Activated CD8-positive, alpha-beta memory T cell treated with anti-CD3 and anti-CD28 coated beads for 24 hours (primary cell): ENCODE results near the gene C9orf72.
"Not testable (repeated sequence)": the region's sequence is repeated elsewhere in the genome, so short reads cannot be mapped to it uniquely, and the experiment has no call there.

Experiments used
- DNase-seq: peaks from one replicate; pipeline ENCODE4 v3.0.0-alpha.2; 2020

Gene C9orf72, protein sequence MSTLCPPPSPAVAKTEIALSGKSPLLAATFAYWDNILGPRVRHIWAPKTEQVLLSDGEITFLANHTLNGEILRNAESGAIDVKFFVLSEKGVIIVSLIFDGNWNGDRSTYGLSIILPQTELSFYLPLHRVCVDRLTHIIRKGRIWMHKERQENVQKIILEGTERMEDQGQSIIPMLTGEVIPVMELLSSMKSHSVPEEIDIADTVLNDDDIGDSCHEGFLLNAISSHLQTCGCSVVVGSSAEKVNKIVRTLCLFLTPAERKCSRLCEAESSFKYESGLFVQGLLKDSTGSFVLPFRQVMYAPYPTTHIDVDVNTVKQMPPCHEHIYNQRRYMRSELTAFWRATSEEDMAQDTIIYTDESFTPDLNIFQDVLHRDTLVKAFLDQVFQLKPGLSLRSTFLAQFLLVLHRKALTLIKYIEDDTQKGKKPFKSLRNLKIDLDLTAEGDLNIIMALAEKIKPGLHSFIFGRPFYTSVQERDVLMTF

DNA sequence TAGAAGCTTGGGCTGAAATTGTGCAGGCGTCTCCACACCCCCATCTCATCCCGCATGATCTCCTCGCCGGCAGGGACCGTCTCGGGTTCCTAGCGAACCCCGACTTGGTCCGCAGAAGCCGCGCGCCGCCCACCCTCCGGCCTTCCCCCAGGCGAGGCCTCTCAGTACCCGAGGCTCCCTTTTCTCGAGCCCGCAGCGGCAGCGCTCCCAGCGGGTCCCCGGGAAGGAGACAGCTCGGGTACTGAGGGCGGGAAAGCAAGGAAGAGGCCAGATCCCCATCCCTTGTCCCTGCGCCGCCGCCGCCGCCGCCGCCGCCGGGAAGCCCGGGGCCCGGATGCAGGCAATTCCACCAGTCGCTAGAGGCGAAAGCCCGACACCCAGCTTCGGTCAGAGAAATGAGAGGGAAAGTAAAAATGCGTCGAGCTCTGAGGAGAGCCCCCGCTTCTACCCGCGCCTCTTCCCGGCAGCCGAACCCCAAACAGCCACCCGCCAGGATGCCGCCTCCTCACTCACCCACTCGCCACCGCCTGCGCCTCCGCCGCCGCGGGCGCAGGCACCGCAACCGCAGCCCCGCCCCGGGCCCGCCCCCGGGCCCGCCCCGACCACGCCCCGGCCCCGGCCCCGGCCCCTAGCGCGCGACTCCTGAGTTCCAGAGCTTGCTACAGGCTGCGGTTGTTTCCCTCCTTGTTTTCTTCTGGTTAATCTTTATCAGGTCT lies at the start of gene C9orf72:
C9orf72 (minus strand) TSS at position 564 of the 716 bp plus-strand sequence. CDS start 6,361 bp downstream, outside the sequence.
- peak; percentile 93 for DNase-seq

DNA sequence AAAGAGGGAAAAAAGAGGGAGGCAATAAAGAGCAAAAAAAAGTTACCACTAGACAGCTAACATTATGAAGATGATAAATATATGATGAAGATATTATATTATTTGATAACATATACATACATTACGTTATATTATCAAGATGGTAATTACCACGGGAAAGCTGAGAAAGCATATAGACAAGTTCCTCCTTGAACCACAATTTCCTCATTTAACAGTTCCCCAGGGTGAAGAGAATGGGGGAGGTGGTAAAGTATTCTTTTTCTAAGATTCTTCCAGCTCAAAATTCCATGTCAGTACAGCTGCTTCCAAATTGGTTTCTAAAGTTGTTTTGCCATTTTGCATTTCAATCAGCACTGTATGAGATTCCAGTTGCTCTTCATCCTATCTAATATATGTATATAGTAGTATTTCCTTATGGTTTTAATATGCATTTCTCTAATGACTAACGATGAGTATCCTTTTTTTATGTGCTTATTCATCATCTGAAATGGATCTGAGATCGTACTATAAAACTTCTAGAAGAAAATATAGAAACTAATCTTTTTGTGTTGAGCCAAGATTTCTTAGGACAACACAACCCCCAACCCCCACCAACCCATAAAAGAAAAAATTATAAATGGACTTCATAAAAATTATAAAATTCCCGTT lies 49.5 kb upstream of the C9orf72 start:
- DNase-seq: no peak

DNA sequence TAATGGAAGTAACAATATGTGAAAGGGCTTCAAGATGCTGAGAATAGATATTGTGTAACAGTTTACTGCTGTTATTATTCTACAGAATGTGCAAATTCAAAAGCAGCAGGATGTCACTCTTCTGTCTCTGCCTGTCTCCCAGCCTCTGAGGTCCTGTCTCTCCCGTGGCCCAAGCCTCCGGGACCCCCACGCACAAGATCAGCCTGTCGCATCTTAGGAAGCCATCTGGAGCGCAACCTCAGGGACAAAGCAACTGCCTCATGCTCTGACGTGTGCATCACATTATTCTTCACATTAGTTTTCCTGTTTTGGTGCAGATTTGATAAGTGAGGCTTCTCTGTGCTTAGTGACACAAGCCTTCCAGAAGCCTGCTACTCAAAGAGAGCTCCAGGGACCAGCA lies 46.5 kb upstream of the C9orf72 start:
- DNase-seq: no peak

DNA sequence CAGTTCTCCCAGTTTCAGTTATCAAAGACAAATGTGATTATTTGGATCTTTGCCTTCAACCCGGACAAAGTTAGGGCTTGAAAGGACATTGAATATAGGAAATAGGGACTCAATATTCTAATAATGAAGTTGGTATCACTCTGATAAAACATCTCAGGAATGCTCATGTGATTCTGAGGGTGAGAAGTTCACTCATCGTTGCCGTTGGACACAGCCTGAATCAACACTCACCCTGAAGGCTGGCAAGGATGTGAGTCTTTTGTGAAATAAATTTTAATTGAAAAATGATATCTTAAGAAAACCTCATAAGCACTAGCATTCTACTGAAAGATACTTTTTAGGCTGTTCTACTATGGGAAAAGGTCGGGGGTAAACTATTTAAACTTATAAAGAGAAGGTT lies 44.8 kb upstream of the C9orf72 start:
- DNase-seq: no peak

DNA sequence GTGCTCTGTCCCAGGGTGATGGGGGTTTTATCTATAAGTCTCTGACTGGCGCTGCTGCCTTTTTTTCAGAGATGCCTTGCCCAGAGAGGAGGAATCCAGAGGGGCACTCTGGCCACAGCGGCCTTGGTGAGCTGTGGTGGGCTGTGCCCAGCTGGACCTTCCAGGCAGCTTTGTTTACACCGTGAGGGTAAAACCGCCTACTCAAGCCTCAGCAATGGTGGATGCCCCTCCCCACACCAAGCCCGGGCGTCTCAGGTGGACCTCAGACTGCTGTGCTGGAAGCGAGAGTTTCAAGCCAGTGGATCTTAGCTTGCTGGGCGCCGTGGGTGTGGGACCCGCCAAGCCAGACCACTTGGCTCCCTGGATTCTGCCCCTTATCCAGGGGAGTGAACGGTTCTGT lies 41.3 kb upstream of the C9orf72 start:
- DNase-seq: no peak

DNA sequence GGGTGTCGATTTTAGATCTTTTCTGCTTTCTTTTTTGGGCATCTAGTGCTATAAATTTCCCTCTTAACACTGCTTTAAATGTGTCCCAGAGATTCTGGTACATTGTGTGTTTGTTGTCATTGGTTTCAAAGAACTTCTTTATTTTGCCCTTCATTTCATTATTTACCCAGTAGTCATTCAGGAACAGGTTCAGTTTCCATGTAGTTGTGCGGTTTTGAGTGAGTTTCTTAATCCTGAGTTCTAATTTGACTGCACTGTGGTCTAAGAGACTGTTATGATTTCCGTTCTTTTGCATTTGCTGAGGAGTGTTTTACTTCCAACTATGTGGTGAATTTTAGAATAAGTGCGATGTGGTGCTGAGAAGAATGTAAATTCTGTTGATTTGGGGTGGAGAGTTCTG lies 38.8 kb upstream of the C9orf72 start:
- DNase-seq: not testable (repeated sequence)

DNA sequence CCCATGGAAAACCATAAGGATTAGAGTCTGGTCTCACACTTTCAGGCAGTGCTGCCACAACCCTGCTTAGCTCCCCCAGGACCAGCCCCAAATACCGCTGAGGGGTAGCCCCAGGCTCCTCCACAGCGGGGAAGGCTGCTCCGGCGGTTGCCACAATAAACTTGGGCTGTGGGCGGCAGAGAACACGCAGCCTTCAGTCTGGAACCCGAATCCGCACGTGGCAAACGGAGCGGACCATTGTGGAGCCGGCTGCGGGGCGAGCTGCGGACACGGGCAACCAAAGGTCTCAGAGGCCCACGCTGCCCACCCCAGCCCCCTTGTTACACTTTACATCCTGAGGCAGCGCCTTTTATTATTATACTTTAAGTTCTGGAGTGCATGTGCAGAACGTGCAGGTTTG lies 37.3 kb upstream of the C9orf72 start:
- no peak for DNase-seq

DNA sequence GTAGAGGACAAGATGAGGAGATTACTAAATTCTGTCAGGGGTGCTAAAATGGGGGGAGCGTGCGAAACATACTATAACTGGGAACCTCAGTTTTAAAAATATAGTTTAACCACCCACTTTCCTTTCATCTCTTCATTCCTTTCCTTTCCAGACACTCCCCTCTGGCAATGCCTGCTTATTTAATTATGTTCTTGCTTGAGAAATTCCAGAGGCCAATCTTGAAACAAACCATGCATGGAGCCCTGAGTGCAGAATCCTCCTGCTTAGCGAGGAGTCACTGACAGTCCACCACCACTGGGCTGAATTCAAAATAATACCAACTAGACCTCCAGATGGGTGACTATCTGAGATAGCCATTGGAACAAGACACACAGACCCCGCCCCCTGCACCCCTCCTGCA lies 29.7 kb upstream of the C9orf72 start:
- DNase-seq: no peak

DNA sequence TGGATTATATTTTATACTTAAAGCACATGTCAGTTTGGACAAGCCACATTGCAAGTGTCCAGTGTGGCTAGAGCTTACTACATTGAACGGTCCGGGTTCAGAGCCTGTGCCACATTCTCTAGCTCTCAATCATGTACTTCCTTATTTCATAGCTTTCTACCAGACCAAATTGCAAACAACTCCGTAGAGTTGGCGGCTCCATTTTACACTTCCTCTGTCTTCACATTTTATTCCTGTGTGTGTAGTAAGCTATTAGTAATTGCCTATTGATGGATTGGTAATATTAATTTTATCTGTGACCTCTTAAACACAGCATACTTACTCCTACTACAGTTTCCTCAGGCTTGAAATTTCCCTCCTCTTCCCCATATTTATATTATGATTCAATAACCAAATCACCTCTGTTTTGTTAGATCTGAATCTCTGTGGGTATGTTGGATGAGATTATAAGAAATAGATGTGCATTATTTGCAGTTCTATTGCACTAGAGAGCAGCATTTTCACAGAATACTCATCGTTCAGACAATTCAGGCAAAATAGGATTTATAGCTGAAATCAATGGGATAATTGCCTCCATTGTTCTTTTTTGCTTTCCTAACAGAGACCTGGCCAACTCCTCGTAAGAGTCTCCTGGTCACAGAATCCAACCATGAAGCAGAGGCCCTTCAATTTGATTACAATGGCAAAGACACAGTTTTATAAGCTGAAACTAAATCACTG lies 29.0 kb upstream of the C9orf72 start:
- no peak for DNase-seq

DNA sequence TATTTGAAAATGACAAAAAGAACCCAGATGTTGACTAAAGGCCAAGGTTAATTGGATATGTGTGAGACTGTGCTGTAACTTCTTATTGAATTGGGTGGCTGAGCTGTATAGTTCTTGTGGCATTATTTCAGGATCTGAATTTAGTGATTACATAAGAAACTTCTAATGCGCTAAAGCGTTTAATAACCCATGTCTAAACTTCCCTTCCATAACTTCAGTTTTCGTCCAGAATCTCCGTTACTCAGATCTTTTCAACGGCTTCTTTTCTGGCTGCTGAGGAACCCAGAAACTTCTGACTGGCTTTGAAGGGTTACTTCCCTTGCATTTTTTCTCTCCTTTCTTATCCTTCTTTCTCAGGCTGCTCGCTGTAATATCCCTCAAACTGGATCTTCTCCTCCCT lies 28.1 kb upstream of the C9orf72 start:
- DNase-seq: no peak

DNA sequence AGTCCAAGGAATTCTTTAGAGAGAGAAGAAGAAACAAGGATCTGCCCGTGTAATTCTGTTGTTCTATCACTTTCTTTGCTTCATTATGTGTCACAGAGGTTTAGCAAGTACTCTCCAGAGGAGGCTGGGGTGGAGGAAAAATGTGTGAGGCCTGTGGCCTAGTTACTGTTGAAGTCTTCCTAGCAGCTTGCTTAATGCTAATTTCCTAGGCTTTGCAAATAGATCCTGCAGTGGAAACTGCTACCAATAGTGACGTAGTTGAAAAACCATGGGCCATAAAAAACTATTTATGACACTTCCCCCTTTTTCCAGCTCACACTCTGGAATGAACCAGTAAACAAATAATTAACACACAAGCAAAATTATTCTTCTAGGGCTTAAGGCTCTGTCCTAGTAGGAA lies 27.0 kb upstream of the C9orf72 start:
- no peak for DNase-seq

DNA sequence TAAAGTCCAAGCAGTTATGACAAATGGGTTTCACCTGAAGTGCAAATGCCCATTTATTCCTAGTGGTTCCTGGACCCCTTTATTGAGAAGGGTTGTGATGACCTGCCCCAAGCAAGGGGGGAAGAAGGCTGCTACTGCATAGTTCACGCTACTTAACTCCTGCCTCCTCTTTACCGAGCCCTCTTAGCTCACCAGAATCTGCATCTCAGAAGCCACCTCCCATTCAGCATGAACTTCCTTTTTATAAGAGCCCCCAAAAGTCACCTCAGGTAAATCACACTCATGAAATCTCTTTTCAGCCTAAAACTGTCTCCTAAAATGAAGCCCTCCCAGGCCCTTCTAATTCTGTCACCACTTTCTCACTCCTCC lies 26.6 kb upstream of the C9orf72 start:
- DNase-seq: no peak

DNA sequence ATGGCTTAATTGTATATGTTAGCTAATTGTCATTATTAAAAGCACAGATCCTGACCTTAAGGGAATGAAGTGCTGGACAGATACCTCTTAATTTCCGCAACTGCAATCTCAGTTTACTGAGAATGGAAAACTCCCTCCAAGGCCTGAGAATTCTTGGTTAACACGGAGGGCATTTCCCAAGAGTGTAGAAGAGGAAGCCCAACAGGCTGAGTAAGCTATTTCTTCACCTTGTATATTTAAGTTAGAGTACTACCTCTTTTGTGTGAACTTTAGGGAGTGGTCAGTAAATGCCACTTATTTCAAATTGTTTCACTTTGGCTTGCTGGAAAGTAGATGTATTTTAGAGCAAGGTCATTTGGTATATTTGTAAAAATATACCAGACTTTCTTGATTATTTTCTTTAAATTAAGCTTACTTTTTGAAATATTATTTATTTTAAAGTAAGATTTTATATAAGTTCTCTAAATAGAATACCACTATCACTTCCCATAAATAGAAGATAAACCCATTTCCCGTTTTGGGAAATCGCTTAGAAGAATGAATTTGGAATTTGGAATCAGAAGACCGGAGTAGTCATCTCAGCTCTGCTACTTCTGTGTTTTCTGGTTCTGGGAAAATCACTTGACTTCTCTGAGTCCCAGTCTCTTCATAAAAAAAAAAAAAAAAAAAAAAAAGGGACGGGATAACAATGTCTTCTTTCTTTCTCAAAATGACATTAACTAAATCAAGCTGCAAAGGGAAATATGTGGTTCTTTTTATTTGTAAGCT lies 26.0 kb upstream of the C9orf72 start:
- no peak for DNase-seq

DNA sequence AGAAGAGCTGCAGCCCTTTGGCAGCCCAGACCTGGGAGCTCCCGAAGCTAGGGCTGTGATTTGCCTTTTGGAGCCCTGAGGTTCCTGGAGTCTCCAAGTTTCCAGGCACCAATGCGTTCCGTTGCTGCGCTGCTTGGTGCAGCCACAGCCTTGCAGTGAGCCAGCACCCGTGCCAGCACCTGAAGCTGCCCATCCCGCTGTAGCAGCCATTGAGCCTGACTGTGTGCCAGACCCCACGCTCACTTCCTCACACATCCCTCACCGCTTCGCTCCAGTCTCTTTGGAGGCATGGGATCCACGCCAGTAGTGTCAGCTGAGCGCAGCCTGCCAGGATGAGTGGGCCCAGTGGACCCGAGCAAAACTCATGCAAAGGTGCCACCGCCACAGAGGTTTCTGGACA lies 22.5 kb upstream of the C9orf72 start:
- no peak for DNase-seq

DNA sequence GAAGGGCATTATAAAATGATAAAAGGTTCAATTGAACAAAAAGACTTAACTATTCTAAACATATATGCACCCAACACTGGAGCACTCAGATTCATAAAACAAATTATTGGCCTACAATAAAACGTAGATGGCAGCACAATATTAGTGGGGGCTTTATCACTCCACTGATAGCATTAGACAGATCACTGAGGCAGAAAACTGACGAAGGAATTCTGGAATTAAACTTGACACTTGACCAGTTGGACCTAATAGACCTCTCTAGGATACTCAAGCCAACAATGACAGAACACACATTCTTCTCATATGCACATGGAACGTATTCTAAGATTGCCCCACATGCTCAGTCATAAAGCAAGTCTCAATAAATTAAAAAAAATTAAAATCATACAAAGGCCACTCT lies 18.4 kb upstream of the C9orf72 start:
- DNase-seq: no peak

DNA sequence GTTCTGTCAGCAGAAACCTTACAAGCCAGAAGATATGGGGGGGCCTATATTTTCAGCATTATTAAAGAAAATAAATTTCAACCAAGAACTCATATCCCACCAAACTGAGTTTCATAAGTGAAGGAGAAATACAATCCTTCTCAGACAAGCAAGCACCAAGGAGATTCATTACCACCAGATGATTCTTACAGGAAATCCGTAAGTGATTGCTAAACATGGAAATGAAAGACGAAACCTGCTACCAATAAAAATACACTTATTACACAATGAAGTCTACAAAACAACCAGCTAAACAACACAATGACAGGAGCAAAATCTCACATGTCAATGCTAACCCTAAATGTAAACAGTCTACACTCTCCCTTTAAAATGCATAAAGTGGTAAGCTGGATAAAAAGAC lies 17.8 kb upstream of the C9orf72 start:
- no peak for DNase-seq

DNA sequence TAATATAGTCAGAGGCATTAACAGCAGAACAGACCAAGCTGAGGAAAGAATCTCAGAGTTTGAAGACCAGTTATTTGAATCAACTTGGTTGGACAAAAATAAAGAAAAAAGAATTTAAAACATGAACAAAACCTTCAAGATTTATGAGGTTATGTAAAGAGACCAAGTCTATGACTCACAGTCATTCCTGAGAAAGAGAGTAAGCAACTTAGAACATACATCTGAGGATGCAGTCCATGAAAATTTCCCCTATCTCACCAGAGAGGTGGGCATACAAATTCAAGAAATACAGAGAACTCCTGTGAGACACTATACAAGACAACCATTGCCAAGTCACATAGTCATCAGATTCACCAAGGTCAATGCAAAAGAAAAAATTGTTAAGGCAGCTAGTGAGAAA lies 17.4 kb upstream of the C9orf72 start:
- DNase-seq: no peak

DNA sequence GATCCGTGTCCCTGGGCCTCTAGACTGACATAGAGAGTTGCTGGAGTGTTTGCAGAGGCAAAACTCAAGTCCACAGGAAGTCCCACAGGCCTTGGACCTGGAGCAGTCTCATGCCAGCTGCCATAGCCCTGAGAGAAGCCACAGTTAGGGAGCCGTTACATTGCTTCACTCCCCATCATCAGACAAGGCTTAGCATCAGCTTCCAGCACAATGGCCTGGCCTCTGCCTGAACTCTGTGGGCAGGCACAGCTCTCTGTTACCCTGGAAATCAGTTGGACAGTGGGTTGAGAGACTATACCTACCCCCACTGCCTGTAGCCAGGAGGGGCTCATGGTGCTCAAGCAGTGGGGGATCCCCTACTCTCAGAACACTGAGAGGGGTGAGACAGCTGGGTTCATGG lies 16.2 kb upstream of the C9orf72 start:
- DNase-seq: no peak

DNA sequence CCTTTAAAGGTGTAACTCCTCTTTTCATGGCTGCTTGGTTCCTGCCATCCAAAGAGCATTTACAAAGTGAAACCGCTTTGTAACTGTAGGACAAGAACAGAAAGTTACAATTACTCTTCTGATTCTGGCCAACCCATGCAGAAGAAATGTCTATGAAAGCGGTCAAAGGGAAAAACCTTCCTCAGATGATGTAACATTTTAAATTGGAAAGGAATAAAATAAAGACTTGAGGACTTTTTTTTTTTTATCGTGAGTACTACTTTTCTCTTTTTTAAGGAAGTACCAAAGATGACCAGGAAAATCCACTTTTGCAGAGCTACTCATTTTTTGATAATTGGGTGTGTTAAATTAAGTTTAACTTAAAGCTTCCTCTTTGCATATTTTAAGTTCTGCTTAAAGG lies 13.0 kb upstream of the C9orf72 start:
- DNase-seq: no peak

DNA sequence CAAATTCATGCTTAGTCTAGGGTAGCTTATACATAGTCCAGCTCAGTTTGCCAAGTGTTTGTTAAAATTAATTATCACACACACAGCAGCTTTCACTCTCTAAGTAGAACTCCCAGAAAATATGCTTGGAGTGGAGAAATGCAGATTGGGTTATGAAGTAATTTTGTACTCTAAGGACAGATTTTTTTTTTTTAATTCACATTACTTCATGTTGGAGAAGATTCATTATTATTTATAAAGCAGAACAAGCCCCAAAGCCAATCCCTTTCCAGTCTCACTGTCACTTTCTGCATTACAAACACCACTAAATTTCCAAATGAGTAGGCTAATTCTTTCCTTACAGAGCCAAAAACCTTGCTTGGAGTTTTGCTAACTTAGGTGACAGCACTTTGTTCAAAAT lies 11.7 kb upstream of the C9orf72 start:
- DNase-seq: no peak

DNA sequence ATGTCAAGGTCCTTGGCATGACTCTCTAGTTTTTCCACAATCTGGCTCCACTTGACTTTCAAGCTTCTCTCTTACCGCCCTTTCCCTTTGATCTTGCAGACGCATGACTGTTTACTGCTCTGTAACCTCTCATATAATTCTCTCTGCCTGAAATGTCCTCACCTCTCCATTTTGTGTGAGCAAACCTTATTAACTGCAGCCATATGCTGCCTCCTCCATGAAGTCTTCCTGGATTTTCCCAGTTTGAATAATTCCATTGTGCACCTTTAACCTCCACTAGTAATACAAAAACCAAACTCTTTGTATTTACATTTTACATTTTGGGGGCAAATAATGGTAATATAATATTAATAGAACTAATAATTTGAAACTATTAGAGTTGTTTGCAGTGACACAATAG lies 9.5 kb upstream of the C9orf72 start:
- DNase-seq: no peak

DNA sequence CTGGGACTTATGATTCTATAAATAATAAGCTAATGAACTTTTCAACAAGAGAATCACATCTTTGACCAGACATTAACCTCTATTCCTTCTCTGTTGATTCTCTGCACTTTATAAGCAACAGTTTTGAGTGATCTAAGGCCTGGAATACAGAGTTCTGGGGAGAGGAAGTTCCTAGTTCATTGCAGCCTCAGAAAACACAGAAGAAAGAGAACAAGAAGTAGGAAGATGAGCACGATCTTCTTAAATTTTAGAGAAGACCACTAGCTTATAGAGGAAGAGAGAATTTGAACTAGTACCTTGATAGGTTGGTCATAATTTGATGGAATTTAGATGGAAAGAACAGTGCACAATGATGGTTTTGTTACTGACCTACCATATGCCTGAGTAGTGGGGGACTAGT lies 8.5 kb upstream of the C9orf72 start:
- no peak for DNase-seq
